ENCODE data around the gene EPHB2.

EPHB2 gene

DNA sequence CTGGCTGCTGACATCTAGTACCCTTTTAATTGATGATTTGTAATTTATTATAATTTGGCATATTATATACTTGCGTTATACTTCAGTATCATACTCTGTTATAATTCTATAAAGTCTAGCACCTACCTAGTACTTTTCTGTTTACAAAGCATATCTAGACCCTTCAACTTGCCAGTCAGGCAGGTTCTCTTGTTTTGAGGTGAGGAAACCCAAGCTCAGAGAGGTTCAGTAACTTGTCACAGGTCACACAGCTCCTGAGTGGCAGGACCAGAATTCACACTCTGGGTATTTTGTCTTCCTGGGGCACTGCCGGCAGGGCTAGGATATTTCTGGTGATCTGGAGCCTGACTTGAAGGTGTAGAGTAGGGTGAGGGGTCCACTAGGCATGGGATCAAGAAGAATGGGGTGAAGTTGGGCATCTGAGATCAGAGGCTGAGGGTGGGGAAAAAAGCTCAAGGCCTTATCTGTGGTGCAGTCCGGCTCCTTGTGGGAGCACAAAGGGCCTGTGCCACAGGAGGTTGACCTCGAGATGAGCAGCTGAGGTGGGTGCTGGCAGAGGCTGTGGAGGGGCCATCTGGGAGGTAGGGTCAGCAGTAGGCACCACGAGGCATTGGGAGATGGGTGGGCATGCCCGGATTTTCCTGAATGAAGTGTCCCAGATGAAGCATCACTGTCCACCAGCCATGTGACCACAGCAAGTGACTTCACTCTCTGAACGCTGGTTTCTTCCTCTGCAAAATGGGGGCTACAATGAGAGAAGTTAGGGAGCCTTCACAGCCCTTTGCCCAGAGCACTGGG lies 102.6 kb downstream of the EPHB2 start:
- TF ChIP-seq POLR2A (IDR thresholded peaks at IDR 0.05; ENCODE audit: extremely low read depth, insufficient read length), result no peak
- TF ChIP-seq MYC (IDR thresholded peaks at IDR 0.05; ENCODE audit: low read depth, low read length), result no peak
- no peak for TF ChIP-seq CTCF (IDR thresholded peaks at IDR 0.05; ENCODE audit: low read depth, low read length)
- TF ChIP-seq MAX (IDR thresholded peaks at IDR 0.05; ENCODE audit: low read depth, low read length), result no peak
- DNase-seq (ENCODE audit: low read depth), result no peak

DNA sequence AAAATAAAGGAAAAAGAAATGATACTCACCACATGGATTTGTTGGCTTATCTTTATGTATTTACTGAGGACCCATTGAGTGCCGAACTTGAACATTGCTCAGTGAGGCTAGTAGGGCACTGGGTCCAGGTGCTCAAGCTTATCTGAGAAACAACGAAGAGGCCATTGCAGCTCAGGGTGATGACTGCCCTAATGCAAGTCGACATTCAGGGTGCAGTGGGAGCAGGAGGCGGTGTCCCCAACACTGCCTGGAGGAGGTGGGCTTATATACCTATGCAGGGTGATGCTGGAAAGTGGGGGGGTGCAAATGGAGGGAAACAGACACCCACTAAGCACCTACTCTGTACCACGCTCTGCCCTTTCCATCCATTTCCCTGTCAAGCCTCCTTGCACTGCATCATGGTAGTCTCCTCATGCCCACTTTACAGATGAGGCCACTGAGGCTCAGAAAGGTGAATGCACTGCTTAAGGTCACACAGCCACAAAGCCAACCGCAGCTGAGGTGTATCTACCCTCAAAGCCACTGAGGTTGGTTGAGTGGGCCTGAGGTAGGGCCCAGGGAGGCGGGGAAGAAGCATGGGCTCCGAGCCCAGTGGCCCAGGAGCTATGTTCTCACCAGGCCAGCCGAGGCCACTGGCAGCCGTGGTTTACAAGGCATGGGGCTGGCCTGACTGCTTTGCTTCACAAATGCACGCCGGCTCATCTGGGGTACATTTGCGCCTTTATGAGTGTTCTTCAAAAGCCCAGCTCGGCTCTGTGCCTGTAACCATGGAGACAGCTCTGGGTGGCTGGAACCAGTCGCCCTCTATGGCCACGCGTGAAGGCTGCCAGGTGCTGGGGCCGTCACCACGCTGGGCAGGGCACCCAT lies 103.8 kb downstream of the EPHB2 start:
- DNase-seq (ENCODE audit: low read depth), result no peak
- no peak overlapping the region for H3K4me3 ChIP-seq (ENCODE audit: low read depth, low read length)
- TF ChIP-seq POLR2A (IDR thresholded peaks at IDR 0.05; ENCODE audit: extremely low read depth, insufficient read length), result no peak
- TF ChIP-seq MYC (IDR thresholded peaks at IDR 0.05; ENCODE audit: low read depth, low read length), result no peak

More for the DNA sequence above, 102.6 kb downstream of the EPHB2 start:
- no peak overlapping the region for H3K4me3 ChIP-seq (ENCODE audit: low read depth, low read length)

- no peak for DNase-seq (ENCODE audit: low read depth)
- TF ChIP-seq CTCF (IDR thresholded peaks at IDR 0.05; ENCODE audit: low read depth, low read length), result no peak
- no peak for TF ChIP-seq MAX (IDR thresholded peaks at IDR 0.05; ENCODE audit: low read depth, low read length)
- TF ChIP-seq POLR2A (IDR thresholded peaks at IDR 0.05; ENCODE audit: extremely low read depth, insufficient read length), result no peak
- H3K4me3 ChIP-seq (ENCODE audit: low read depth, low read length), result no peak overlapping the region
Measured at GRCh38 chr1:22815043-22815365, 104.4 kb downstream of the EPHB2 start.

- no peak for TF ChIP-seq MYC (IDR thresholded peaks at IDR 0.05; ENCODE audit: low read depth, low read length)
- no peak for TF ChIP-seq CTCF (IDR thresholded peaks at IDR 0.05; ENCODE audit: low read depth, low read length)
- no peak for TF ChIP-seq MAX (IDR thresholded peaks at IDR 0.05; ENCODE audit: low read depth, low read length)
- TF ChIP-seq POLR2A (IDR thresholded peaks at IDR 0.05; ENCODE audit: extremely low read depth, insufficient read length), result no peak
- H3K4me3 ChIP-seq (ENCODE audit: low read depth, low read length), result no peak overlapping the region
- DNase-seq (ENCODE audit: low read depth), result no peak
Measured at GRCh38 chr1:22815421-22816066, 104.9 kb downstream of the EPHB2 start.

- no peak overlapping the region for H3K4me3 ChIP-seq (ENCODE audit: low read depth, low read length)
- no peak for DNase-seq (ENCODE audit: low read depth)
- TF ChIP-seq MAX (IDR thresholded peaks at IDR 0.05; ENCODE audit: low read depth, low read length) (no peak), CTCF (IDR thresholded peaks at IDR 0.05; ENCODE audit: low read depth, low read length) (no peak), POLR2A (IDR thresholded peaks at IDR 0.05; ENCODE audit: extremely low read depth, insufficient read length) (no peak), MYC (IDR thresholded peaks at IDR 0.05; ENCODE audit: low read depth, low read length) (no peak)
Measured at GRCh38 chr1:22816067-22816775, 105.6 kb downstream of the EPHB2 start.
